NCI-H2107 (cell line): ENCODE measurements around the gene TBCCD1.
"Not testable (repeated sequence)": the region's sequence is repeated elsewhere in the genome, so short reads cannot be mapped to it uniquely, and the experiment has no call there.

ENCODE experiments used
- DNase-seq: peaks from one replicate; lab custom pipeline; 2025; lab: John Stamatoyannopoulos, UW

The TBCCD1 gene

DNA sequence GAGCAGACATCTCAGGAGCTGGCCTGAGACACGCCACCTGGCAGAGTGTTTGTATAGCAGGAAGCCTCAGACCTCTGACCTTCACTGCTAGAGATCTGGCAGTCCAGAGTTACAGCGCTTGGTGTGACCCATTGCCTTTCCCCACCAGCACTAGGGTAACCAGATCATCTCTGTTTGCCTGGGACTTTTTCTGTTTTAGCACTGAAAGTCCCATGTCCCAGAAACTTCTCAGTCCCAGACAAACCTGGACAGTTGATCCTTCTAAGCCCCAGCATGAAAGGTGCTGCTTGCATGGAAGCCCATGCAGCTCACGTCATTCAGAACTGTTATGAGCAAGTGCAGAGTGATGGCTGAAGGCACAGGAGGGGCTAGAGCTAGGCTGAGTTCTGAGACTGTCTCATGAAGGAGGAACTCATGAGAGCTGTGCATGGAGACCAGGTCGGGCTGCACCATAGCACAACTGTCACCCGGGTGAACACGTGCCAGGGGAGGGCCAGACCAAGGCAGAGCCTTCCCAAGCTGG is 27.5 kb upstream of the TBCCD1 start:
- no peak for DNase-seq

DNA sequence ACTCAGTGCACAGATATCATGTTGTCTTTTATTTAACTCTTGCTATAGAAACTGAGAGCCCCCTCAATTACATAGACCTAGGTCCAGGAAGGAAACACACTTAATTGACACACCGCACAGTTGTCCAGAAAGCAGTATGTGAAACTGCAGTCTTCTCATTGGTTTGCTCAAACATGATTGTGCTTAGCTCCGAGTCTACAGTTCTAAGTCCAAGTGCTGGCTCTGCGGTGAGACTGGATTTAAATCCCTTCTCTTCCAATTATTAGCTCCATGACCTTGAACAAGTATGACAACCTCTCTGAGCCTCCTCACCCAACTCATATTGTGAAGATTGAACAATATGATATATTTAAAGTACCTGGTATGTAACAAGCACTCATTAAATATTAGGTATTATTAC is 26.7 kb upstream of the TBCCD1 start:
- DNase-seq = no peak

DNA sequence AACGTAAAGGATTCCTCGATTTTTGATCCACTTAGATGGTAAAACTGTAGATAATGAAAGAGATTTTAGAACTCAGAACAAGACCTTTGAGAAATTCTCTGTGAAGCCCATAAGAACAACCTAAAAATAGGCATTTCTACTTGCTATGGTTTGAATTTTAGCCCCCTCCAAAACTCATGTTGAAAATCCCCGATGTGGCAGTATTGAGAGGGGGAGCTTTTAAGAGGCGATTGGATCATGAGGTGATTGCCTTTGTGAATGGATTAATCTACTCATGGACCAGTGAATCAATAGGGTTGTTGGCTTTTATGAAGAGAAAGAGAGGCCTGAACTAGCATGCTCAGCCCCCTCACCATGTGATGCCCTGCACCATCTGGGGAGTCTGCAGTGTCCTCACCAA is 25.5 kb upstream of the TBCCD1 start:
- no peak for DNase-seq

DNA sequence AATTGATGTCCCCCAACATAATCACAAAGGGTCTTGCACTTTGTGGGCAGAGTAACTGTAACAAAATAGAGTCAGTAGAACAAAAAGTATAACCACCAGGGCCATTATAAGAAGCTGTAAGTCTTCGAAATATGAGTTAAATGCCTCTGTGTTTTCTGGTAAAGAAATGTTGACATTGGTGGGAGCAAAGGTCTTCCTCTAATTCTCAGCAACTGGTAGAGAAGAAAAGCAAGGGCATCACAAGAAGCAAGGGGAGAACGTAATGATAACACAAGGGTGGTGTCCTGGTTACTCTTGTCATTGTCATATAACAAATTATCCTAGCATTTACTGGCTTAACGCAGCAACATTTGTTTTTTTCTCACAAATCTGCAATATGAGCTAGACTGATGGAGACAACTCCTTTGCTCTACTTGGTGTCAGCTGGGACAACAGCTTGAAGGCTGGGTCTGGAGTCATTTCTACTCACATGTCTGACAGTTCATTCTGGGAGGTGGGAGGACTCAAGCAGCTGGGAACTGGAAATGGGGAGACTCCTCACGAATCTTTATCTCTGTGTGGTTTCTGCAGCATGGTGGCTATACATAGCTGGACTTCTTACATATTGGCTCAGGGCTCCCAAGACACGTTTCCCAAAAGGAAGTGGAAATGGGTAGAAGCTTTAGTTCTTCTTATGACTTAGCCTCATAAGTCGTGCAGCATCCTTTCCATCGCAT is 23.6 kb upstream of the TBCCD1 start:
- DNase-seq = no peak

DNA sequence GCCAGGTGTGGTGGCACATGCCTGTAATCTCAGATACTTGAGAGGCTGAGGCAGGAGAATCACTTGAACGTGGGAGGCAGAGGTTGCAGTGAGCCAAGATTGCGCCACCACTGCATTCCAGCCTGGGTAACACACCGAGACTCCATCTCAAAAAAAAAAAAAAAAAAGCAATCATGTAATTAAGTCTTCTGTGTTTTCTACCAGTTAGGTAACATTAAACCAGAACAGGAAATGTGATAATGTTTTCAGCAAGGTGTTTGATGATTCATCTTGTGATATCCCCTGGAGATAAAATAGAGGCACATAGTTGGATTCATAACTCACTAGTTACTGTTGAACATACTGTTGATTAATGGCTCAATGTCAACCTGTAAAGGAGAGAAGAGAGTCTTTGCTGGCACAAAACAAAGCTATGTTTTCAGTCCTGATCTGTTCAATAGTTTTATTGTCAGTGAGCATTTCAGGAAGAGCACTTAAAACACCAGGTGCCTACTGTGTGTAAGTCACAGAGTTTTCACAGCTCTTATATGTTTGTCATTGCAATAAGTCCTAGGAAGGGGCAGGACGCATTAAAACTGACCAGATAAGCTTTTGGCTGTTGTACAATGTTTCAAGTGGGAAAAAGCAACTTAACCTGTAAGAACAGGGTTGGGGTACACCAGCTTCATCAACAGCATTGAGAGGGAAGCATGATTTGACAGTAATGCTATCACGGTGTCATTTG is 22.9 kb upstream of the TBCCD1 start:
- no peak for DNase-seq

DNA sequence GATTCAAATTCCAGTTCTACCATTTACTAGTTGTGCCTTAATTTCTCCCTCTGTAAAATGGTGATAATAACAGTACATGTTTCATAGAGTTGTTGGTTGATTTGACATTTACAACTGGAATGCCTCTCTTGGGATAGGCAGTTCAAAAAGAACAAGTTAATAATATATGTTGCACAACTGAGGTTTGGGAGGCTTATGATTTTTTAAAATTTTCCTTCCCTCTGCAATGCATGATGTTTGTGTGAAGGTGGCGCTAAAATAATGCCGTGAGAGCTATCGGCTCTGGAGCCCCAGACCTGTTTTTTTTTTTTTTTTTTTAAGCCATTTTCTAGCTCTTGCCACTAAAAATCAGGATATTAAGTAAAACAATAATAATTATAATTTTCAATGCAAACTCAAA is 22.0 kb upstream of the TBCCD1 start:
- no peak for DNase-seq

DNA sequence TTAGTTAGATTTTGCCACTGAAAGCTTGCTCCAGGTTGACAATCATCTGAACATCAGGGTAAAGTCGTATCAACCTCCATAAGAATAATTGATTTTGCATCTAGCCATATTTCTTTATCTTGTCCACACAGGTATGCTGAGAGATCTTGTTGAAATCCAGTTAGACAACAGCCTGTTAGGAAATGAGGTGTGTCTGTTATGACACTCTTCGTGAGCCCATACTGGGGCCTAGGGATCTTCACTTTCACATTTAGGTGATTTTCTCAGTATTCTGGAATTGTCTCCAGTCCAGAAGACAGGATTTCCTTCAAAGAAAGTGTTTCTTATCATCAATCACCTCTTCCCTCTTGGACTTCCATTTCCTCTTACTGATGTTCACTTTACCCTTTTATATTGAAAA is 21.5 kb upstream of the TBCCD1 start:
- DNase-seq = no peak

DNA sequence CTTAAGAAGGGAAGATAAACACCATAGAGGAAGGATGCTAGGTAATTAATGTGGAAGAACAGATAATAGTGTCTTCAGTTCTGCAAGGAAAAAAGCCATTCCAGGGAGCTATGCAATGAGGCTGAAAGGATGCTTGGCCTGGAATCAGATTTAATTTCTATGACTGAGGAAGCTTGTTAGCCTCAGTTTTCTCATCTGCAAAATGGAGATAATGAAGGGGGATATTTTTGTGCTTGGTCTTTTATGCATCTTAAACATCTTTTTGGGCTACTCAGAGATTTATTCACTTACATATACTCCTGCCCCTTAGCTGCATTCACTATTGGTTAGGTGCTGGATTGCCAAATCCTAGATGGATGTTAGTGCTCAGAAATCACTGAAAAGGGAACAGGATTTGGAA is 20.0 kb upstream of the TBCCD1 start:
- DNase-seq = no peak

DNA sequence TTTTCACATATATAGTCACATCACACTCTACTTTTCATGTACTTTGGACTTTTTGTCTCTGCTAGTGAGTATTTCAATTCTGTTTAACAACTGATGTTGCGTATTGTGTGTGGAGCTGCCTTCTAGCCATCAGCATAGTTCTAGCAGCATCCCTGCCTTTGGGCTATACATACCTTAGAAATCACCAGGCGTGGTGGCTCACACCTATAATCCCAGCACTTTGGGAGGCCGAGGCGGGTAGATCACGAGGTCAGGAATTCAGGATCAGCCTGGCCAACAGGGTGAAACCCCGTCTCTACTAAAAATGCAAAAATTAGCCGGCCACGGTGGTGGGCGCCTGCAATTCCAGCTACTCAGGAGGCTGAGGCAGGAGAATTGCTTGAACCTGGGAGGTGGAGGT is 19.1 kb upstream of the TBCCD1 start:
- DNase-seq = not testable (repeated sequence)

DNA sequence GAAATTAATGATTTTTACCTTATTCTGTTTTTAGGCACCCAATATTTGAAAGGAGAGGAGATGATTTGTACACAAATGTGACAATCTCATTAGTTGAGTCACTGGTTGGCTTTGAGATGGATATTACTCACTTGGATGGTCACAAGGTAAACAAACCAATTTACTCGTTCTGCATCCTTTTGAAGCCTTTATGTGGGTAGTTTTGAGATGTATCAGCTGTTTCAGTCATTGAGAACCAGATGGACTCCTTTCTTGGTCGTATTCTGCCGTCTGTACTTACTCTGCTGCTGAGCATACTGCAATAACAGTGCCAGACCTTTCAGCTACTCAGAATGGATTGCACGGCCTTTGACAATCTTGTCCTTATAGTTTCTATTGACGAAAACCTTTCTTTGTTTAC is 16.7 kb upstream of the TBCCD1 start:
- DNase-seq = no peak

DNA sequence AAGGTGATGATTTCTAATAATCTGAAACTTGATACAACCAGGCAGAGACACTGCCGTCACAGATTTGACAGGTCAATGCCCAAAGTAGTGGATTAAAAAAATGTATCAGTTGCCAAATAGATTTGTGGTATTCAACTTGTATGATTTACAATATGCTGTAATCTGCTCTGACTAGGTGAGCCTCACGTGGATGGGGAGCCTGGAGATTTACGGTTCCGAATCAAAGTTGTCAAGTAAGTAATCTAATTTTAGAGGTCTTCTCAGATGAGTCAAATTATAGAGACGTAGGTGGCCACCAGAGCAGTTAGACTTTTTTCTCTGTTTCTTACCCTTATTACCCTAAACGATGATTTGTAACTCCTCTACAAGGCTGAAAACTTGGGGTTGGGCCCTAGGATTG is 15.4 kb upstream of the TBCCD1 start:
- DNase-seq = no peak

DNA sequence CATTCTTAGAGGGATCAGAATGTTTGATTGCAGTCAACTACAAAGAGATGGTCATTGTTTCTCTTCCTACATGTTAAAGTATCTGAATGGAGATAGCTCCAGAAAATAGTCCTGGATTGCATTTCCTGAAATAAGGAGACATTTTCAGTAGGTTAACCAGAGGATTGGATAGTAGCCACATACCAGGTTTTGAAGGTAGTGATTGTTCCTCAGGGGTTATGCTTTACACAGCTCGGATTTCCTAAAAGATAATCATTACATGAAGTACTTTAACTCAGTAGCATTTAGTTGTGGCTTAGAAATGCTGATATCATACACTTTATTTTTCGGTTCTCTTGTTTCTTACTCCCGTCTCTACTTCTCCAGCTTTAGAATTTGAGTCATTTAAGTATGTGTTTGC is 13.6 kb upstream of the TBCCD1 start:
- no peak for DNase-seq

DNA sequence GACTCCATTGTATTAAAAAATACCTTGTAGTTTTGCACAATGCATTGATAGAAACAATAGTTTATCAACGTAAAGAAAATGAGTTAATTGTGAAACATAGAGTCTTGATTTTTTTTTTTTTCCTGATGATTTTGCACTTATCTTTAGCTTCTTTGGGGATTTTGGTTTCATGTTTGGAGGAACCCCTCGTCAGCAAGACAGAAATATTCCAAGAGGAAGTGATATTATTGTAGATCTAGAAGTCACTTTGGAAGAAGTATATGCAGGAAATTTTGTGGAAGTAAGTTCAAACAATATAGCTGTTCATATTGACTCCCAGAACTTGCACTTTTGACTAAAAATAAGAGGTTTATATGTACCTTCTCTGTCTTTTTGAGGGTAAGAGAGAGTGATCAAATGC is 10.4 kb upstream of the TBCCD1 start:
- no peak for DNase-seq

DNA sequence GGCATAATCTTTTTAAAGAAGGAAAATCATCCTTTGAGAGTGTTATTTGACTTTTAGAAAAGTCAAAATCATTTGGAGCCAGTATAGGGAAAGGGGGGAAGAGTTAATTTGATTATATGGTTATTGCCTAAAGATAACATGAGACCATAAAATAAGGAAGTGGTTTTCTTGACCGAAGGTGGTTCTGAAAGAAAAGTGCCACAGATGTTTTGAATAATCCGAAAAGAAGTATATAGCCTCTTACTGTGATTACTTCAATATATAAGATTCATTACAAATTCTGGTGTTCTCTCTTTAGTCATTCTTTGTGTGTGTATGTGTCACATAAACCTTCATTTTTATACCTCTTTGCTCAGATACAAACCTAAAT is 4.5 kb upstream of the TBCCD1 start:
- no peak for DNase-seq

DNA sequence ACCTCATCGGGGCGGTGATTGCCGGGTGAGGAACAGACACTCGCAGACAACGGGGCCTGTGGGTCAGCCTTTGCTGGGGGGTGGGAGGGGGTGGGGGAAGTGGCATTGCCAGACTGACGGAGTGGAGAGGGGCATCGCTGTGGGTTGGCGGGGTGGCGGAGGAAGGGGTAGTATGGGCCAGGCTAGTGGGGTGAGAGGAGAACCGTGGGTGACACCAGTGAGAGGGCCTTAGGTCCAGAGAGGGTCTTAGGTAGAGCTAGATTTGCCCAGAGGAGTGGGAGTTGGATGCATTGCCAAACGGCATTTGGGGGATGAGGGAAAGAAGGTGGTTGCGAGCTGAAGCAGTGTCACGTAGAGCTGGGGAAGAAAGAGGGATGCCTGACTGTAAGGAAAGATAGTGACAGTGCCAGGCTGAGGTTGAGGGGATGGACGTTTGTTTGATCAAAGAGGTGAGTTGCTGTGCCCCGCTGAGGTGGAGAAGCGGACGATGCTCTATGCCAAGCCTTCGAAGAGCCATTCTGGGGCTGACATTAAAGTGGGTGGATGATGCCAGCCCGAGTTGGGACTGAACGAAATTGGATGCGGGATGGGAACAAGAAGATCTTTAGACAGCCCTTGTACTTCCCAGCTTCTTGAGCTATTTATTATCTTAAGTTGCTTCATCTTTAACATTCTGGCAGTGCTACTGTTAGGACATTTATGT is 4.0 kb upstream of the TBCCD1 start:
- DNase-seq = no peak

DNA sequence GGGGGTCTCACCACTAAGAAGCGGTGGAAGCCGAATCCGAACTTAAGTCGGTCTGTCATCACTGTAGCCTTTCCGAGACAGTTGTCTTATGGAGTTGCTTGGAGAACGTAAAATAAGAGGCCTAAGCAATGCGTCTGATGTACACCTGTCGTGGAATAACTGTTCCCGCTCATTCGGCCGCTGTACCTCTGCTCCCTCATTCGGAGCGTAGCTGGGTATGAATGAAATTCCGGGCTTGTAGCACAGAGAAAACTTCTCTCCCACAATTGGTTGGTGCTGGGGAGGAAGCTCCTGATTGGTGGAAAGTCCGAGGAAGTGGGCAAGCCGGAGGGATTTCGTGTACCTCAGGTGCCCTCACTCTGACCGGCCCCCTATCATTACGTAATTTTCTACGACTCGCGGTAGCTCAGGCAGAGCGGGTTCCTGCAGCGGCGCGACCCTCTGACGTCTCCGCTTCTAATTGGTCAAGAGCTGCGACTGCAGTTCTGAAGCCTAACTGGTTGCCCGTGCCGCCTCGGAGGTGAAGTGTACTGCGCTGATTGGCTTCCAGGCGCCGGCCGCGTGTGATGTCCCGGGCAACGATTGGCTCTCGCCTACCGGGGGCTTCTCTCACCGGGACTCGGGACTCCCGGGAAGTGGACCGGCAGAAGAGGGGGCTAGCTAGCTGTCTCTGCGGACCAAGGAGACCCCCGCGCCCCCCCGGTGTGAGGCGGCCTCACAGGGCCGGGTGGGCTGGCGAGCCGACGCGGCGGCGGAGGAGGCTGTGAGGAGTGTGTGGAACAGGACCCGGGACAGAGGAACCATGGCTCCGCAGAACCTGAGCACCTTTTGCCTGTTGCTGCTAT is 3.2 kb upstream of the TBCCD1 start, which contains the start of gene DNAJB11:
TSS of gene DNAJB11 (plus strand) at position 625 of the 845 bp plus-strand sequence. CDS start at position 803, 178 bp downstream.
- peak; percentile 100 for DNase-seq

DNA sequence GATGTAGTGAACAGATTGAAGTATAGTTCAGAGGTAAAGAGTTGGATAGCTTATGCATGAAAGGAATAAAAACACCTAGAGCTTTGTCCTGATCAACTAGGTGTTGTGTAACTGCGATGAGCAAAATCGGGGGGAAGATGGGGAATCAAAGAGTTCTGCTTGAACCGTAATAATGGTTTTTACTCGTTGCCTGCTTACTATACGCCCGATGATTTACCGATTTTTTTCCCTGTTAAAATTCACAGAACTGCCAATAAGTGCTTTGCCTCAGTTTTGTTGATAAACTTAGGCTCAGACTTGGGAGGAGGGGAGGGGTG is 2.6 kb upstream of the TBCCD1 start:
- DNase-seq = no peak

DNA sequence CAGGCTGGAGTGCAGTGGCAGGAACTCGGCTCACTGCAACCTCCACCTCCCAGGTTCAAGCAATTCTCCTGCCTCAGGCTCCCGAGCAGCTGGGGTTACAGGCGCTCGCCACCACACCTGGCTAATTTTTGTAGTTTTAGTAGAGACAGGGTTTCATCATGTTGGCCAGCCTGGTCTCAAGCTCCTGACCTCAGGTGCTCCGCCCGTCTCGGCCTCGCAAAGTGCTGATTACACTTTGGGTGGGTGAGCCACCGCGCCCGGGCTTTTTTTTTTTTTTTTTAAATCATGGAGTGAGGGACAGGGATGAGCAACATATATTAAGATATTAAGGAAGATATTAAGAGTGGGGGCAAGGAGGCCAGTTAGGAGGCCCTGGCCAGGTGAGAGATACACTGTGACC is 2.2 kb upstream of the TBCCD1 start:
- DNase-seq = not testable (repeated sequence)

DNA sequence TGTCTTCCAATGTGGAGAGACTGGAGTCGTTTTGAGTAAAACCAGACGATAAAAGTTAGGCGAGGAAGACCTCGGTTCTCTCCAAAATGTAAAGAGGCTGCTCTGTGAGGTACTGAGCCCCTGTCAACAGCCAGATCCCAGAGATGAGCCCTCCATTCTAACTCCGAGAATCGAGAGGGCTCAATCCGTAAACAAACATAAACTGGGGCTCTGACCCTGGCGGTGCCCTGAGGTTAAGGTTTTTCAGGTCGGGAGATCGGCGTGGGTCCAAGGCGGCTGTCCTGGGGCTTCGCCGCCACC is 417 bp downstream of the TBCCD1 start:
- DNase-seq = no peak

DNA sequence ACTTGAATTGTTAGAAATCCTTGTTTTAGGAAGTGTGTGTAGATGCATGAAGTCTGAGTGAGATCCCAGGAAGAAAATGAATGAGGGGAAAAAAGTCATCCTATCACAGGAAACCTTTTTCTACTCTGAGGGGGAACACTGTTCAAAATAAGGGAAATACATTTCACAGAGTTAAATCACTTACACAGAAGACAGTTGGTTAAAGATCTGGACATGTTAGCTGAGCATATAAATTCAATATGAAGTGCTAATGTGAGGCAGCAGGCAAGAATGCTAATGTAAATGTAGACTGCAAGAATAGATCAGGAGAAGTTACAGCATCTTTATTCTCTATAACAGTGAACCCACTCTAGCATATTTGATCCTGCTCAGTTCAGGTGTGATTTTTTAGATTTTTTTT is 2.6 kb downstream of the TBCCD1 start:
- DNase-seq = no peak

DNA sequence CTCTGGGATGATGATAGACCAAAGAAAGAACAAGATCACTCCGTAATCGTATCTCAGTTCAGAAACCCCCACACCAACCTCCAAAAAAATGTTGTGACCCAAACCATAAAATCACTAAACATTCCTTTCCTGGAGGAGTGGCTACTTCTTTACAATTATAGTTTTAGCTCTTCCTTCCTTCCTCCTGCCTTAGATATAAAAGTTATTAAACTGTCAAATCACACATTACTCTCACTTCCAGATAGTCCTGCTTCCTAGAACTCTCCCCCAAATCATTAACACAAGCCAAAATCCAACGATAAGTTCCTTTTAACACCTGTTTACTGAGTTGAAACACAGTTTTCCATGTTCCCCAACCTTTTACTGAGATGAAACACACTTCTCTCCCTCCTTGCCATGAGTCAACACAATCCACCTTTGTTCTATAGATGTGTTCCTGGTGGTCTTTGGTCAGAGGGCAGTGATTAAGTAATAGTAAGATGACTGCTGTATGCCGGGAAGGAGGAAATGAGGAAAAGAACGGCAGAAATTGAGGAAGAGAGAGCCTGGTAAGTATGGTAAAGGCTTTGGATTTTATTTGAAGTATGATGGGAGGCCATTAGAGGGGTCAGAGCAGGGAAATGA is 14.6 kb downstream of the TBCCD1 start:
- no peak for DNase-seq

DNA sequence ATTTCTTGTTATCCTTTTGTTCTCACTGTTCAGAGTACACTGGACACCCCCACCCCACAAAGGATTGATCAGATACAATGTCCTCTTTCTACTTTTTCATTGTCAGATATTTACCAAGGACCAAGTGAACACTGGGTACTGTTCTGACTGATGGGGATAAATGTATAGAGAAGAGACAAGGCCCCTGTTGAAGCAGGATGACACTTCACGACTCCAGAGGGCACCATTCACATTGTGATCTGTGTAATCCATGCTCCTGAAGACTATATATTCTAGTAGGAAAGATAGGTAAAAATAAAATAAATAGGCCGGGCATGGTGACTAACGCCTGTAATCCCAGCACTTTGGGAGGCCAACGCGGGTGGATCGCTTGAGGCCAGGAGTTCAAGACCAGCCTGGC is 15.8 kb downstream of the TBCCD1 start:
- no peak for DNase-seq
